ENCODE results near the gene ACTR6. TPM values are rescaled to one million over a fixed set of nuclear protein-coding genes. Genes with fewer than 3 reads are reported as not detected.

Gene ACTR6
- total and polyA plus RNA-seq, 9 of the 15 experiments (the other 6 are each of a cell fraction or from before 2014, with no cell fraction given) = 26.1 to 109 (median 70.9) TPM

- TF ChIP-seq, protein P1, sequence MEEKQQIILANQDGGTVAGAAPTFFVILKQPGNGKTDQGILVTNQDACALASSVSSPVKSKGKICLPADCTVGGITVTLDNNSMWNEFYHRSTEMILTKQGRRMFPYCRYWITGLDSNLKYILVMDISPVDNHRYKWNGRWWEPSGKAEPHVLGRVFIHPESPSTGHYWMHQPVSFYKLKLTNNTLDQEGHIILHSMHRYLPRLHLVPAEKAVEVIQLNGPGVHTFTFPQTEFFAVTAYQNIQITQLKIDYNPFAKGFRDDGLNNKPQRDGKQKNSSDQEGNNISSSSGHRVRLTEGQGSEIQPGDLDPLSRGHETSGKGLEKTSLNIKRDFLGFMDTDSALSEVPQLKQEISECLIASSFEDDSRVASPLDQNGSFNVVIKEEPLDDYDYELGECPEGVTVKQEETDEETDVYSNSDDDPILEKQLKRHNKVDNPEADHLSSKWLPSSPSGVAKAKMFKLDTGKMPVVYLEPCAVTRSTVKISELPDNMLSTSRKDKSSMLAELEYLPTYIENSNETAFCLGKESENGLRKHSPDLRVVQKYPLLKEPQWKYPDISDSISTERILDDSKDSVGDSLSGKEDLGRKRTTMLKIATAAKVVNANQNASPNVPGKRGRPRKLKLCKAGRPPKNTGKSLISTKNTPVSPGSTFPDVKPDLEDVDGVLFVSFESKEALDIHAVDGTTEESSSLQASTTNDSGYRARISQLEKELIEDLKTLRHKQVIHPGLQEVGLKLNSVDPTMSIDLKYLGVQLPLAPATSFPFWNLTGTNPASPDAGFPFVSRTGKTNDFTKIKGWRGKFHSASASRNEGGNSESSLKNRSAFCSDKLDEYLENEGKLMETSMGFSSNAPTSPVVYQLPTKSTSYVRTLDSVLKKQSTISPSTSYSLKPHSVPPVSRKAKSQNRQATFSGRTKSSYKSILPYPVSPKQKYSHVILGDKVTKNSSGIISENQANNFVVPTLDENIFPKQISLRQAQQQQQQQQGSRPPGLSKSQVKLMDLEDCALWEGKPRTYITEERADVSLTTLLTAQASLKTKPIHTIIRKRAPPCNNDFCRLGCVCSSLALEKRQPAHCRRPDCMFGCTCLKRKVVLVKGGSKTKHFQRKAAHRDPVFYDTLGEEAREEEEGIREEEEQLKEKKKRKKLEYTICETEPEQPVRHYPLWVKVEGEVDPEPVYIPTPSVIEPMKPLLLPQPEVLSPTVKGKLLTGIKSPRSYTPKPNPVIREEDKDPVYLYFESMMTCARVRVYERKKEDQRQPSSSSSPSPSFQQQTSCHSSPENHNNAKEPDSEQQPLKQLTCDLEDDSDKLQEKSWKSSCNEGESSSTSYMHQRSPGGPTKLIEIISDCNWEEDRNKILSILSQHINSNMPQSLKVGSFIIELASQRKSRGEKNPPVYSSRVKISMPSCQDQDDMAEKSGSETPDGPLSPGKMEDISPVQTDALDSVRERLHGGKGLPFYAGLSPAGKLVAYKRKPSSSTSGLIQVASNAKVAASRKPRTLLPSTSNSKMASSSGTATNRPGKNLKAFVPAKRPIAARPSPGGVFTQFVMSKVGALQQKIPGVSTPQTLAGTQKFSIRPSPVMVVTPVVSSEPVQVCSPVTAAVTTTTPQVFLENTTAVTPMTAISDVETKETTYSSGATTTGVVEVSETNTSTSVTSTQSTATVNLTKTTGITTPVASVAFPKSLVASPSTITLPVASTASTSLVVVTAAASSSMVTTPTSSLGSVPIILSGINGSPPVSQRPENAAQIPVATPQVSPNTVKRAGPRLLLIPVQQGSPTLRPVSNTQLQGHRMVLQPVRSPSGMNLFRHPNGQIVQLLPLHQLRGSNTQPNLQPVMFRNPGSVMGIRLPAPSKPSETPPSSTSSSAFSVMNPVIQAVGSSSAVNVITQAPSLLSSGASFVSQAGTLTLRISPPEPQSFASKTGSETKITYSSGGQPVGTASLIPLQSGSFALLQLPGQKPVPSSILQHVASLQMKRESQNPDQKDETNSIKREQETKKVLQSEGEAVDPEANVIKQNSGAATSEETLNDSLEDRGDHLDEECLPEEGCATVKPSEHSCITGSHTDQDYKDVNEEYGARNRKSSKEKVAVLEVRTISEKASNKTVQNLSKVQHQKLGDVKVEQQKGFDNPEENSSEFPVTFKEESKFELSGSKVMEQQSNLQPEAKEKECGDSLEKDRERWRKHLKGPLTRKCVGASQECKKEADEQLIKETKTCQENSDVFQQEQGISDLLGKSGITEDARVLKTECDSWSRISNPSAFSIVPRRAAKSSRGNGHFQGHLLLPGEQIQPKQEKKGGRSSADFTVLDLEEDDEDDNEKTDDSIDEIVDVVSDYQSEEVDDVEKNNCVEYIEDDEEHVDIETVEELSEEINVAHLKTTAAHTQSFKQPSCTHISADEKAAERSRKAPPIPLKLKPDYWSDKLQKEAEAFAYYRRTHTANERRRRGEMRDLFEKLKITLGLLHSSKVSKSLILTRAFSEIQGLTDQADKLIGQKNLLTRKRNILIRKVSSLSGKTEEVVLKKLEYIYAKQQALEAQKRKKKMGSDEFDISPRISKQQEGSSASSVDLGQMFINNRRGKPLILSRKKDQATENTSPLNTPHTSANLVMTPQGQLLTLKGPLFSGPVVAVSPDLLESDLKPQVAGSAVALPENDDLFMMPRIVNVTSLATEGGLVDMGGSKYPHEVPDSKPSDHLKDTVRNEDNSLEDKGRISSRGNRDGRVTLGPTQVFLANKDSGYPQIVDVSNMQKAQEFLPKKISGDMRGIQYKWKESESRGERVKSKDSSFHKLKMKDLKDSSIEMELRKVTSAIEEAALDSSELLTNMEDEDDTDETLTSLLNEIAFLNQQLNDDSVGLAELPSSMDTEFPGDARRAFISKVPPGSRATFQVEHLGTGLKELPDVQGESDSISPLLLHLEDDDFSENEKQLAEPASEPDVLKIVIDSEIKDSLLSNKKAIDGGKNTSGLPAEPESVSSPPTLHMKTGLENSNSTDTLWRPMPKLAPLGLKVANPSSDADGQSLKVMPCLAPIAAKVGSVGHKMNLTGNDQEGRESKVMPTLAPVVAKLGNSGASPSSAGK (IDR thresholded peaks at IDR 0.05) = no peak
- no peak for TF ChIP-seq SIRT6 (IDR thresholded peaks at IDR 0.05; ENCODE audit: low read depth, low read length)
- TF ChIP-seq ZNF431 (CRISPR knock-in tag; IDR thresholded peaks at IDR 0.05) = no peak
- TF ChIP-seq ZNF57 (CRISPR knock-in tag; IDR thresholded peaks at IDR 0.05) = no peak
- no peak for TF ChIP-seq POLR3A (IDR thresholded peaks at IDR 0.05; ENCODE audit: borderline replicate concordance, extremely low read depth, insufficient read depth, insufficient read length)
Measured at GRCh38 chr12:100215209-100215608, 14.6 kb downstream of the ACTR6 start (continued).

Data from K562 (cell line).